GM21576 (cell line): ENCODE data around the gene ZMYND12.

ENCODE experiments used
- ATAC-seq: cut with Tn5 transposase; IDR thresholded peaks from one replicate; pipeline ENCODE4 v1.9.1; 2021; ENCODE audit warnings: mild to moderate bottlenecking, moderate library complexity; ENCODE audit not compliant: unreplicated experiment

ZMYND12 gene

DNA sequence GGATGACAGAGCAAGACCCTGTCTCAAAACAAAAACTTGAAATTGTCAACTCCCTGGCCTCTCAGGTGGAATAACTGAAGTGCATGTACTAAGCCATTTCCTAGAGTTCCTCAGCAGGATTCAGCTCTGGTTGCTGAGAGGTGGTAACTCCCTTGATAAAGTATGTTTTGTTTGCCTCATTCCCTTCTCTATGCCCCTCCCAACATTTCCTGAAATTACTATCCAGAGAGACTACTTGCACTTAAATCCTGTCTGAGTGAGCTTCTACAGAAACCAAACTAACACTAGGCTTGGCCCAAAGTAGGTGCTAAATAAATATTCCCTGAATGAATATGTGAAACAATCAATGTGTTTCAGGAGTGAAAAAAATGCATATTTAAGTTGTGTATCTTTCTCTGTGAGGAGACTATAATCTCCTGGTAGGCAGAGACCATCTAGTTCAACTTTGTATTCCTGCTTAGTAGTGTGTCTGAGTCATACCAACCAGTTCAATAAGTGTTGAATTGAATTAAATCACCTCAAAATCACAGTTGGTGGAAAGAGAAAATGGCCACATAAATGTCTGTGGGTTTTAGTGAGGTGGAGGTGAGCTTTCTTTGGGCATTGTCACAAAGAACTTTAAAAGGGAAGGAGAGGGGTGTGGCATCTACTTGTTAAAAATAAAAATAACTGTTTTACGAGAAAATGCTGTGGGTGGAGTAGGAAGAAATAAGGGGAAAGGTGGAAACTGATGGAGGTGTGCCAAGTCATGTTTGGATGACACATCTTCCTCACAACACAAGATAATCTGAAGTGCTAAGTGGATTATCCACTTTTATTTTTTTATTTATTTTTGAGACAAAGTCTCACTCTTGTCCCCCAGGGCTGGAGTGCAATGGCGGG is 62.6 kb downstream of the ZMYND12 start:
- ATAC-seq = no peak

GRCh38 chr1:42392255-42392654 is 63.6 kb downstream of the ZMYND12 start:
- no peak for ATAC-seq

DNA sequence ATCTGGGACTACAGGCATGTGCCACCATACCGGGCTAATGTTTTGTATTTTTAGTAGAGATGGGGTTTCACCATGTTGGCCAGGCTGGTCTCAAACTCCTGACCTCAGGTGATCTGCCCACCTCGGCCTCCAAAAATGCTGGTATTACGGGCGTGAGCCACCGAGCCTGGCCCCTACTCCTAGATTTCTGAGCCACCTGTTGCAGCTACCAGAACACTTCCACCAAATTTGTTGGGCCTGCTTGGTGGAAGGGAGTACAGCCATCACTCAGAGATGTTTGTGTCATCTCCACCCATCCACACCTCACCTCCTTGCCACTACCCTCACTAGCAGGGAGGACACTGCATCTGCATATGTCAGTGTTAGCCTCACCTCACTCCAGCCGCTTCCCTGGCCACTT is 69.8 kb downstream of the ZMYND12 start:
- ATAC-seq = no peak

DNA sequence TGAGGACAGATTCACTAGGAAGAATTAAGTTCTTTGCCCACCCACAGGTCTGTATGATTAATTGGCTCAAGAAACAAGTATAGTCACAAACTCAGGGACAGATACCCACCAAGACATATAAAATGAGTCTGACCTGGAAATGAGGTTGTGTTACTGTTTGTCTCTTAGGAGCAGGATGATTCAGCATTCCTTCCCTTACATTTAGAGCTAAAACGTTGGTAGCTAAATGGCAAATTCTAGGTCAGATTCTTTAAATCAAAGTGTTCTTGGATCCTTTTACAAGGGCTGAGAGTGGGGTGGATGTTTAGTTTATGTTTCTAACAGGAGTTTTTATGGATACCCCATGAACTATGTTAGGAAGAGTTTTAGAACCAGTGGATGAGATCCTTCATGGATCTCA is 70.5 kb downstream of the ZMYND12 start:
- no peak for ATAC-seq

DNA sequence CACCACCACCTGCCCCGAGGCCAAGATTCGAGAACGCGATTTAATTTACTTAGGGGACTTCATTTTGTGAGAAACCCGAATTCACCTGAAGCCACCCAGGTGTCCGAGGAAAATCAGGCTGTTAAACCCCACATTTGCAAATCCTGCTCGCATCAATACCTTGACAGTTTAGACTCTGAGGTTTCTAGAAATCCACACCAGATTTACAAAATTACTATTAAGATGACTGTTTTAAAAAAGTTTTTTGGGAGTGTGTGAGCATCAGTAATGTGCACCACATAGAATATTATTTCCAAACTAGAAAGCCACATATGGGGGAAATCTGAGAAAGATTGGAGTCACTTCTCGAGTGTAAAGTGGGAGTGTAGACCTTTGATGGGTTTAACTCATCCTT is 74.5 kb downstream of the ZMYND12 start:
- no peak for ATAC-seq

DNA sequence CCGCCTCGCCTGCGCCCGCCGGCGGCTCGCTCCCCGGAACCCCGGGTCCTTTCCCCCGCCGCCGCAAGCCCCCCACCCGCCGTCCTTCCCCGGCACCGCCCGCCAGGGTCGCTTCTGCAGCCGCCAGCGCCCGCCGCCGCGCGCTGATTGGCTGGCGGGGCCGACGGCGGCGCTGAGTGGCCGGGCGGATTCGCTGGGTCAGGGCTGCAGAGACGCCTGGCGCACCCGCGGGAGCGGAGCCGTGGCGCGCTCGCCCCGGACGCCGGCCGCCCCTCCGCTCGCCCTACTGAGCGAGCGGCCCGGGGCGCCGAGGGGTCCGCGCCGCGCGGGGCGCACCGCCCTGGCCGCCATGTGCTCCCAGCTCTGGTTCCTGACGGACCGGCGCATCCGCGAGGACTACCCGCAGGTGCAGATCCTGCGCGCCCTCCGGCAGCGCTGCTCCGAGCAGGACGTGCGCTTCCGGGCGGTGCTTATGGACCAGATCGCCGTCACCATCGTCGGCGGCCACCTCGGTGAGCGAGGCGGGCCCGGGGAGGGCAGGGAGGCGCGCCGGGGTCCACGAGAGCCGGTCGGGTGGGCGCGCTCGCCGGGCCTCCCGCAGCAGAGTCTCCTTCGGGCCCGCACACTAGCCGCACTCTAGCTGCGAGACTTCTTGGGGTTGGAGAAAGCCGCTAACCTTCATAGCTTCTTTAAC is 75.1 kb downstream of the ZMYND12 start, which contains the start of gene RIMKLA:
Gene RIMKLA, plus strand, starts transcription at position 207 of the 694 bp plus-strand sequence. Its CDS starts 143 bp downstream, at position 350.
- ATAC-seq = peak; percentile 70
